ENCODE data around the gene EP400.

Gene EP400

DNA sequence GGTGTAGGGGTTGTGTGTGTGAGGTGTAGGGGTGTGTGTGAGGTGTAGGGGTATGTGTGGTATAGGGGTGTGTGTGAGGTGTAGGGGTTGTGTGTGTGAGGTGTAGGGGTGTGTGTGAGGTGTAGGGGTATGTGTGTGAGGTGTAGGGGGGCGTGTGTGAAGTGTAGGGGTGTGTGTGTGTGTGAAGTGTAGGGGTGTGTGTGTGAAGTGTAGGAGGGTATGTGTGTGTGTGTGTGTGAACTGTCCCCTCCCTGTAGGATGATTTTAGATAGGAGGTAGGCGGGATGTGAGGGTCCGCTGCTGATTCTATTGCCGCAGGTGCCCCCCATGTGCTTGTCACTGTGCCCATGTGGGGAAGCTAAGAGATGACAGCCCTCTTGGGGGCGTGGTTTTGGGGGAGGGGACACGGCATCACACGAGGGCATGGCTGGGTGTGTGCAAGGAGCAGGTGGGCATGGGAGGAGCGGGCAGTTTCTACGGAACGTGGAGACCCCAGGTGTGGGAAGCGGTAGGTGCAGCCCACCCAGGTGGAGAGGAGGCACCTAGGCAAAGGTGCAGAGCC lies 105.9 kb downstream of the EP400 start:
- no peak overlapping the region for H3K4me3 Mint-ChIP-seq
- peaks cover 74% of the 10 kb centered on the region for H3K36me3 Mint-ChIP-seq (ENCODE audit: low read depth)
- H3K27me3 Mint-ChIP-seq (ENCODE audit: low read depth): peaks cover 3% of the 10 kb centered on the region
- H3K27ac Mint-ChIP-seq: no peak overlapping the region
- no peaks in the 10 kb centered on the region for H3K4me1 Mint-ChIP-seq
- H3K9me3 Mint-ChIP-seq: no peaks in the 10 kb centered on the region
- TF ChIP-seq, protein P1, sequence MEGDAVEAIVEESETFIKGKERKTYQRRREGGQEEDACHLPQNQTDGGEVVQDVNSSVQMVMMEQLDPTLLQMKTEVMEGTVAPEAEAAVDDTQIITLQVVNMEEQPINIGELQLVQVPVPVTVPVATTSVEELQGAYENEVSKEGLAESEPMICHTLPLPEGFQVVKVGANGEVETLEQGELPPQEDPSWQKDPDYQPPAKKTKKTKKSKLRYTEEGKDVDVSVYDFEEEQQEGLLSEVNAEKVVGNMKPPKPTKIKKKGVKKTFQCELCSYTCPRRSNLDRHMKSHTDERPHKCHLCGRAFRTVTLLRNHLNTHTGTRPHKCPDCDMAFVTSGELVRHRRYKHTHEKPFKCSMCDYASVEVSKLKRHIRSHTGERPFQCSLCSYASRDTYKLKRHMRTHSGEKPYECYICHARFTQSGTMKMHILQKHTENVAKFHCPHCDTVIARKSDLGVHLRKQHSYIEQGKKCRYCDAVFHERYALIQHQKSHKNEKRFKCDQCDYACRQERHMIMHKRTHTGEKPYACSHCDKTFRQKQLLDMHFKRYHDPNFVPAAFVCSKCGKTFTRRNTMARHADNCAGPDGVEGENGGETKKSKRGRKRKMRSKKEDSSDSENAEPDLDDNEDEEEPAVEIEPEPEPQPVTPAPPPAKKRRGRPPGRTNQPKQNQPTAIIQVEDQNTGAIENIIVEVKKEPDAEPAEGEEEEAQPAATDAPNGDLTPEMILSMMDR (IDR thresholded peaks at IDR 0.05; ENCODE audit: unreplicated experiment in 3 of 3): no peak

DNA sequence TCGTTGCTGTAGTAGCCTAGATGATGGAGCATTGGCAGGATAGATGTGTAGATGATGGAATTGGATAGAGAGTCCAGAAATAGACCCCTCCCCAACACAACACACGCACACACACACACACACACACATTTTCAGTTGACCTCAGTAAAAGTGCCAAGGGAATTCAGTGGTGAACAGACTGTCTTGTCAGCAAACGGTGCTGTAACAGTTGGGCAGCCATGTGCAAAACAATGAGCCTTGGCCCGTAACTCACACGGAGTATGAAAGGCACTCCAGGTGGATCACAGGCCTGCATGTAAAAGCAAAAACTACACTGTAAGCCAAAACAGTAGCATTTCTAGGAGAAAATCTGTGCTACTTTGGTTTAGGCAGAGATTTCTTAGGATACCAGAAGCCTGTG lies 106.6 kb downstream of the EP400 start:
- Mint-ChIP-seq H3K27ac (no peak overlapping the region), H3K36me3 (ENCODE audit: low read depth) (peaks cover 73% of the 10 kb centered on the region)
- TF ChIP-seq, protein P1 (IDR thresholded peaks at IDR 0.05; ENCODE audit: unreplicated experiment in 3 of 3): no peak

DNA sequence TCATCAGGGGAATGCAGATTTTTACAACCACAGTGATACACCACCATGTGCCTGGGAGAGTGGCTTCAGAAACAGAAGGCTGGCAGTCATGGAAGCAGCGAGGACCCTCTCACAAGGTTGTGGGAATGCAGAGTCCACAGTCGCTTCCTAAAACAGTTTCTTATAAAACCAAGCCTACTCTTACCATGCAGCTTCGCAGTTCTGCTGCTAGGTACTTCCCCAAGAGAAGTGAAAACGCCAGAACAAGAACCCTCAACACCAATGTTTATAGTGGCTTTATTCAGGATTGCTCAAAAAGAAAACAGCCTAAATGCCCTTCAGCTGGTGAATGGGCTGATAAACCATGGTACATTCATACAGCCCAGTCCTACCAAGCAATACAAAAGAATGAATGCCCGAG lies 107.2 kb downstream of the EP400 start:
- Mint-ChIP-seq H3K4me3 (no peak overlapping the region), H3K27ac (no peak overlapping the region), H3K4me1 (no peaks in the 10 kb centered on the region), H3K36me3 (ENCODE audit: low read depth) (peaks cover 72% of the 10 kb centered on the region), H3K27me3 (ENCODE audit: low read depth) (peaks cover 3% of the 10 kb centered on the region), H3K9me3 (no peaks in the 10 kb centered on the region)
- TF ChIP-seq, protein P1 (IDR thresholded peaks at IDR 0.05; ENCODE audit: unreplicated experiment in 3 of 3): no peak

More for the DNA sequence above, 106.6 kb downstream of the EP400 start:
- H3K4me1 Mint-ChIP-seq: no peaks in the 10 kb centered on the region
- H3K27me3 Mint-ChIP-seq (ENCODE audit: low read depth): peaks cover 3% of the 10 kb centered on the region
- no peak overlapping the region for H3K4me3 Mint-ChIP-seq
- H3K9me3 Mint-ChIP-seq: no peaks in the 10 kb centered on the region

DNA sequence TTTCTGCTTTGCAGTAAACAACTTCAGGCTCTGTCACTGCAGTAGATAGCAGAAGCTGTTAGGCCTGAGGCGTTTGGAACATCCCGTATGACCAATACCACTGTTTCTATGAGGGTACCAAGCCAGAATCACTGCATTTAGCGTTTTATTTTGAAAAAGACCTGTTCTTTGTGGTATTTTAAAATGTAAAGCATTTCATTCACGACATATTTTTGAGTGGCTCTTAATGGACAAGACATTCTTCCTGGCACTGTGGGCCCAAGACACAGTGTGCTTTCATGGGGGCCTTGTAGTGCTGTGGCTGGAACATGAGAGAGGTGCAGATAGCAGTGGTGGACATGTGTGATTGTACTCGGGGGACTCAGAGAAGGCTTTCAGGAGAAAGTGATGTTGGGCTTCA lies 107.9 kb downstream of the EP400 start:
- Mint-ChIP-seq H3K9me3 (no peaks in the 10 kb centered on the region), H3K36me3 (ENCODE audit: low read depth) (peaks cover 70% of the 10 kb centered on the region), H3K27me3 (ENCODE audit: low read depth) (no peaks in the 10 kb centered on the region), H3K4me1 (no peaks in the 10 kb centered on the region), H3K27ac (no peak overlapping the region), H3K4me3 (no peak overlapping the region)
- TF ChIP-seq, protein P1 (IDR thresholded peaks at IDR 0.05; ENCODE audit: unreplicated experiment in 3 of 3): no peak

DNA sequence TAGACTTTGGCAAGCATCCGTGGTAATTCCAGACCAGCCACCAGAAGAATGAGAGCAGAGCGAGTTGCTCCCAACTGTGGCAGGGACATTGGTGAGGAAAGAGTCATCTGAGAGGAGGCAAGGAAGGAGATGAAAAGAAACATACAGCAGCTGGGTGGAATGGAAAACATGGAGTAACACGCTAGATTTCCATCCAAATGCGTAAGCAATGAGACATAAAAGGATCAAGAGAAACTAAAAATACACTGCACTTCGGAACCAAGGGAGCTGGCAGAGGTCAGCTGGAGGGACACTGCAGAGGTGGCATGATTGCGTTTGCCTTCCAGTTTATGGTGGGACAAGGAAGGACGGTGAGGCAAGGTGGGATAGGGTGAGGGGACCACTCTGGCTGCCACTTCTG lies 111.5 kb downstream of the EP400 start:
- Mint-ChIP-seq H3K27me3 (ENCODE audit: low read depth) (no peaks in the 10 kb centered on the region), H3K4me1 (no peaks in the 10 kb centered on the region), H3K4me3 (no peak overlapping the region), H3K36me3 (ENCODE audit: low read depth) (peaks cover 62% of the 10 kb centered on the region), H3K27ac (no peak overlapping the region), H3K9me3 (no peaks in the 10 kb centered on the region)
- TF ChIP-seq, protein P1 (IDR thresholded peaks at IDR 0.05; ENCODE audit: unreplicated experiment in 3 of 3): no peak

DNA sequence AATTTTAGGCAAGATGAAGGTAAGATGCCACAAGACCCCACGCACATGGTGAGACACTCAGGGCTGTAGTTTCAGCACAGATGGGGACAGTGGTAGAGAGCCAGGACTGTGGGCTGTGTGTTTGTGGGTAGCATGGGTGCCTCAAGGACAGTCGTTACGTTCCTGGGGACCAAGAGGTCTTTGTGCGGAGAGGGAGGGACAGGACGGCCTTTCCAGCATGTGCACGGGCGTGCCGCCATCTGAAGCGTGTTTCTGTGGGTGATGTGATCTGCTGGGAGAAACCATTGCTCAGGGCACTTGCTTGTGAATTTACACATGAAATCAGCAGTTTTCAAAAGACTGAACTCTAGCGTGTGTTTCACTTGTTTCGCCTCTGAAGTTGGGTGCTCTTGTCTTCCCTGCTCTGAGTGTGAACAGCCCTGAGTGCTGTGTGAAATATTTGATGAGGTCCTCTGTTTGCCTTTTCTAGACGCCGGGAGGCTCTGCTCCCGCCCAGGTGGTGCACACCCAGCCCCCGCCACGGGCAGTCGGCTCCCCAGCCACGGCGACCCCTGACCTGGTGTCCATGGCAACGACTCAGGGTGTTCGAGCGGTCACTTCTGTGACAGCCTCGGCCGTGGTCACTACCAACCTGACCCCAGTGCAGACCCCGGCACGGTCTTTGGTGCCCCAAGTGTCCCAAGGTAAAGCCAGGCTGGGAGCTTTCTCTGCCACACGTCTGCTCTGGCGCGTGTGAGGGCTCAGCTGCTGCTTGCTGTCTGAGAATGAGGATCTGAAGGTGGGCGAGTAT lies 112.1 kb downstream of the EP400 start:
- no peak overlapping the region for H3K4me3 Mint-ChIP-seq
- peaks cover 61% of the 10 kb centered on the region for H3K36me3 Mint-ChIP-seq (ENCODE audit: low read depth)
- no peaks in the 10 kb centered on the region for H3K27me3 Mint-ChIP-seq (ENCODE audit: low read depth)
- no peaks in the 10 kb centered on the region for H3K4me1 Mint-ChIP-seq
- TF ChIP-seq, protein P1 (IDR thresholded peaks at IDR 0.05; ENCODE audit: unreplicated experiment in 3 of 3): no peak
- H3K27ac Mint-ChIP-seq: no peak overlapping the region
- H3K9me3 Mint-ChIP-seq: no peaks in the 10 kb centered on the region
